ENCODE results near the gene LGALS3BP.
A peak's percentile ranks its signal among the peaks of the same experiment; 100 is the strongest.

LGALS3BP gene

DNA sequence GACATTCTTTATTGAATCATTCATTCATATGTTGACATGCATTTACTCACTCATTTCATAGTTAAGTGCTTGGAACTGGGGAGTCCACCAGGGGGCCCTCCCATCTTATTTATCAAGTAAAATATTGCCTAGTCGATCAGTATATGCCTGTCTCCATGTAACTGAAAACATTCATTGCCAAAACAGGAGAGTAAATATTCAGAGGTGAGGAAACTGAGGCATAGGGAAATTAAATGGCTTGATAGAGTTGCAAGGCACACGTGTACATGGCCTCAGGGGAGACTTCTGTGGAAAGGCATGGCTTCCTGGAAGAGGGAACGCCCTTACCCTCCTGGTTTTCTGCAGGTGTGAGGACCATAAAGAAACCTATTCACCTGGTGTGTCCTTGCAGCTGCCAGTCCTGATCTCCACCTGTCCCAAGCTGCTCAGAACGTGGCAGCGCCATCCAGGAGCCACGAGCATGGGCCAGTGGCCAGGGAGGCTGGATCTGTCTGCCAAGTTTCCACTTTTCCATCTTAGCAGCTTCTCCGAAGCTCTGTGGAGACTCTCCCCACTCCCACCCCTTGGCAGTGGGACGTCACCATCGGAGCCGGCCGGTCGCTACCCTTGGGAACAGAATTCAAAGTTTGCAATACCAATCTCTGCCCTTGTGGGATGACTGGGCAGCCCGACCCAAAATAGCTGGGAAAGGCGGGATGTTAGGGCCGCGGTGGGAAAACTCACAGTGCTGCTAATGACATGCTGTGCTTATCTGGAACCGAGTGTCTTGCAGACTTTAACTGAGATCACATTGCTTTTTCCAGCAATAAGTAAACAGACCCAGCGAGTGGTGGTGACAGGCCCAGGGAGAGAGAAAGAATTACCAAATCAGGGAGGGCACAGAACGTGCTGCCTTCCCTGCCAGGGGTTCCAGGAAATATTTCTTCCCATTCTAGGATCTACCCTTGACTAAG, 40.2 kb upstream of the LGALS3BP start:
- H3K4me3 ChIP-seq (ENCODE audit: low read depth, low read length), result no peak overlapping the region
- peak; percentile 55 for DNase-seq (ENCODE audit: low read depth)
- TF ChIP-seq, protein P1, sequence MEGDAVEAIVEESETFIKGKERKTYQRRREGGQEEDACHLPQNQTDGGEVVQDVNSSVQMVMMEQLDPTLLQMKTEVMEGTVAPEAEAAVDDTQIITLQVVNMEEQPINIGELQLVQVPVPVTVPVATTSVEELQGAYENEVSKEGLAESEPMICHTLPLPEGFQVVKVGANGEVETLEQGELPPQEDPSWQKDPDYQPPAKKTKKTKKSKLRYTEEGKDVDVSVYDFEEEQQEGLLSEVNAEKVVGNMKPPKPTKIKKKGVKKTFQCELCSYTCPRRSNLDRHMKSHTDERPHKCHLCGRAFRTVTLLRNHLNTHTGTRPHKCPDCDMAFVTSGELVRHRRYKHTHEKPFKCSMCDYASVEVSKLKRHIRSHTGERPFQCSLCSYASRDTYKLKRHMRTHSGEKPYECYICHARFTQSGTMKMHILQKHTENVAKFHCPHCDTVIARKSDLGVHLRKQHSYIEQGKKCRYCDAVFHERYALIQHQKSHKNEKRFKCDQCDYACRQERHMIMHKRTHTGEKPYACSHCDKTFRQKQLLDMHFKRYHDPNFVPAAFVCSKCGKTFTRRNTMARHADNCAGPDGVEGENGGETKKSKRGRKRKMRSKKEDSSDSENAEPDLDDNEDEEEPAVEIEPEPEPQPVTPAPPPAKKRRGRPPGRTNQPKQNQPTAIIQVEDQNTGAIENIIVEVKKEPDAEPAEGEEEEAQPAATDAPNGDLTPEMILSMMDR (IDR thresholded peaks at IDR 0.05; ENCODE audit: low read depth, low read length, missing control alignments), result peak; percentile 75
- in situ Hi-C loops (cut with HindIII; ENCODE audit: low sequenced_read_pairs), result no loop called here

DNA sequence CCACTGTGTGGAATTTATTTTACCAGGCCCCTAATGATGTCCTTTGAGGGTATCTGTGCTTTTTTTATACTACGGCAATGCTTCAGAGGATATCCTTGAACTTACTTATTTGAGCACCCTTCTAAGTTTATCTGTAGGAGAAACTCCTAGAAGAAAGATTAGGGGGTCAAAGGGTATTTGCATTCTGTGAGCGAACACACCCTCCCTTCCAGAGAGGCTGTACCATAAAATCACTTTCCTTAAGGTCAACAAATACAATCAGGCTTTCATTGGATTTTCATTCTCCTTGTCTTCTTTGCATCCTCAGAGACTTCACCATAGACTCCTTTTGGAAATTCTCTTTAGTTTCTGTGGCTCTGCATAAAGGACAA, 39.5 kb upstream of the LGALS3BP start:
- no peak for DNase-seq (ENCODE audit: low read depth)
- TF ChIP-seq, protein P1 (IDR thresholded peaks at IDR 0.05; ENCODE audit: low read depth, low read length, missing control alignments), result no peak
- H3K4me3 ChIP-seq (ENCODE audit: low read depth, low read length), result no peak overlapping the region
- in situ Hi-C loops (cut with HindIII; ENCODE audit: low sequenced_read_pairs), result no loop called here

DNA sequence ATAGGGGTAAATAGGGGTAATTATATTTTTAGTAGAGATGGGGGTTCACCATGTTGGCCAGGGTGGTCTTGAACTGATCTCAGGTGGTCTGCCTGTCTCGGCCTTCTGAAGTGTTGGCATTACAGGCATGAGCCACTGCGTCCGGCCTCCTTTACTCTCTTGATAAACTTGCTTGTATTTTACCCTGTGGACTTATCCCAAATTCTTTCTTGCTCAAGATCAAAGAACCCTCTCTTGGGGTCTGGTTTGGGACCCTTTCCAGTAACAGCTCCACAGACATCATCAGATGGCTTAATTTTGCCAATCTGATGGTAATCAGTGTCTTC, 38.6 kb upstream of the LGALS3BP start:
- no peak for DNase-seq (ENCODE audit: low read depth)
- TF ChIP-seq, protein P1 (IDR thresholded peaks at IDR 0.05; ENCODE audit: low read depth, low read length, missing control alignments), result no peak
- in situ Hi-C loops (cut with HindIII; ENCODE audit: low sequenced_read_pairs), result no loop called here
- H3K4me3 ChIP-seq (ENCODE audit: low read depth, low read length), result no peak overlapping the region

DNA sequence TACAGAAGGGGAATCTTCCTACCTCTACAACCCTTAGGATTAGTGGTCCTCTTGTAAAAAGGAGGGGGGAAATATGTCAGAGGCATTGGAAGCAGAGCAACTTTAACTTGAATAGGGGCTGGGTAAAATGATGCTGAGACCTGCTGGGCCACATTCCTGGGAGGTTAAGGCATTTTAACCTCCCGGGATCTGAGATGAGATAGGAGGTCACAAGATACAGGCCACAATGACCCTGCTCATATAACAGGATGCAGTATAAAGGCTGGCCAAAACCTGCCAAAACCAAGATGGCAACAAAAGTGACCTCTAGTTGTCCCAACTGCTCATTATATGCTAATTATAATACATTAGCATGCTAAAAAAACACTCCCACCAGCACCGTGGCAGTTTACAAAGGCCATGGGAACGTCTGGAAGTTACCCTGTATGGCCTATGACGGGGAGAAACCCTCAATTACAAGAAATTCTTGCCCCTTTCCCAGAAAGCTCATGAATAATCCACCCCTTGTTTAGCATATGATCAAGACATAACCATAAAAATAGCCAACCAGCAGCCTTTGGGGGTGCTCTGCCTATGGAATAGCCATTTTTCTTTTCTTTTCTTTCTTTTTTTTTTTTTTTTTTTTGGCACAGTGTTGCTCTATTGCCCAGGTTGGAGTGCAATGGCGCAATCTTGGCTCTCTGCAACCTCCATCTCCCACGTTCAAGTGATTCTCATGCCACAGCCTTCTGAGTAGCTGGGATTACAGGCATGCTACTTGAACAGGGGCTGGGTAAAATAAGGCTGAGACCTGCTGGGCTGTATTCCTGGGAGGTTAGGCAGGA, 38.0 kb upstream of the LGALS3BP start:
- TF ChIP-seq, protein P1 (IDR thresholded peaks at IDR 0.05; ENCODE audit: low read depth, low read length, missing control alignments), result no peak
- in situ Hi-C loops (cut with HindIII; ENCODE audit: low sequenced_read_pairs), result no loop called here
- H3K4me3 ChIP-seq (ENCODE audit: low read depth, low read length), result no peak overlapping the region
- no peak for DNase-seq (ENCODE audit: low read depth)

DNA sequence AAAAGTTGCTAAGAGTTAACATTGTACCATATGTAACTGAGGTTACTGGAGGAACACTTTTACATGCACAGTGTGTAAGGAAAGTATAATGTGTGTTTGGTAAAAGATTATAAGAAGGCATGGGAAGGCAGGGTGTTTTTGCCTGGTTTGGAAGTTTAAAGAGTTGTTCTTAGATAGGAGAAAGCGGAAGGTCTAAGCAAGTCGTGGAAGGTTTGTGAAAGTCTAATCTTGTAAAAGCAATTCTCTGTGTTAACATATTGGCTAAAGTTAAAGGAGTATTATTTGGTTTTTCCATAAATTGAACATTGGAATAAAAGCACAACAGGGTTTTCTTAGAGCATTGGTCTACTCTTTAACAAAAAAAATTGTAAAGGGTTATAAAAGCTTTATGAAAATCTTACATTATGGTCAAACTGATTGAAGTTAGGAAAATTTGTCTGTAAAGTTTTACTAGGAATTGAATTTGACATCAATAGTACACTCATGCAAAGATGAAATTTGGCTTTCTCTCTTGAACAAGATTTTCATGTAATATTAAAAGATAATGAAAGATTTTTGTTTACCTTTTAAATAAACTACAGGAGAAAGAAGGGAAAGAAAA, 34.5 kb upstream of the LGALS3BP start:
- in situ Hi-C loops (cut with HindIII; ENCODE audit: low sequenced_read_pairs), result no loop called here
- no peak for DNase-seq (ENCODE audit: low read depth)
- no peak overlapping the region for H3K4me3 ChIP-seq (ENCODE audit: low read depth, low read length)
- TF ChIP-seq, protein P1 (IDR thresholded peaks at IDR 0.05; ENCODE audit: low read depth, low read length, missing control alignments), result no peak

DNA sequence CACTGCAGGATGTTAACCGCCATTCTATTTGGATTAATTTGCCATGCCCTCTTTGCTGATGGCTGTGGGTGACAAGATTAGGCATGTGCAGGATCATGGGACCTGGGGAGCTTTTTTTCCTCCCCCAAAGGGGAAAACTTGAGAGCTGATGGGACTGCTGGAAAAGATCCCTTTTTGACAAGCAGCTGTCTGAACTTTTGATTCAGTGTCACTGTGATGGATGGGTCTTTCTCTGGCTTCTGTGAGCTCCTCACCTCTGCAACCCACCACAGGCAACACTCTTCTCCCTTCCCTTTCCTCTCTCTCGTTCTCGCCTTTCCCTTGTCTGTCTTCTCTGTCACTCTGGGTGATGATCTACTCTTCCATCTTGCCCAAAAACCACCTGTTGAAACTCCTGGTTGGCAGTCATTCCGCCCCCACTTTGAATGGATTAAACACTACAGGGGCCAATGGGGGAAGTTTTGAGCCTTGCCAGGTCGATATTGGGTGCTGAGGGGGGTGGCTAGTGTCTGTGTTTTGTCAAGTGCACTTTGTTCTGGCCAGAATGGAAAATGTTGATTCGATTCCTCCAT, 32.9 kb upstream of the LGALS3BP start:
- in situ Hi-C loops (cut with HindIII; ENCODE audit: low sequenced_read_pairs), result no loop called here
- H3K4me3 ChIP-seq (ENCODE audit: low read depth, low read length), result no peak overlapping the region
- no peak for DNase-seq (ENCODE audit: low read depth)
- TF ChIP-seq, protein P1 (IDR thresholded peaks at IDR 0.05; ENCODE audit: low read depth, low read length, missing control alignments), result no peak

All from astrocyte of the cerebellum (primary cell).